HEK293 (cell line): ENCODE results near the gene GALNTL6.

Experiments used
- GLI4 ChIP-seq: fragments of 450-650 bp; formaldehyde crosslinking; IDR thresholded peaks from 2 replicates; pipeline ENCODE4 v1.5.1; 2016; ENCODE audit warnings: missing biosample characterization, missing genetic modification characterization
- YY1 ChIP-seq: fragments of 450-650 bp; formaldehyde crosslinking; IDR thresholded peaks from 2 replicates; pipeline ENCODE4 v1.5.1; 2018; ENCODE audit warnings: missing biosample characterization, missing genetic modification characterization
- ZNF274 ChIP-seq, 2 experiments: fragments of 200-500 bp in 1 of 2; fragments of 450-650 bp in 1 of 2; sonication (Bioruptor generic) in 1 of 2; formaldehyde crosslinking in 1 of 2; IDR thresholded peaks; 2 replicates each; pipeline versions ENCODE4 v1.5.1 to v1.6.1; 2014 to 2016; ENCODE audit warnings: borderline replicate concordance in 1 of 2, inconsistent platforms in 1 of 2, low read length in 1 of 2, missing biosample characterization in 1 of 2, missing genetic modification characterization in 1 of 2
- ZNF350 ChIP-seq: fragments of 450-650 bp; formaldehyde crosslinking; IDR thresholded peaks from 2 replicates; pipeline ENCODE4 v1.5.0; 2017; ENCODE audit warnings: missing biosample characterization, mild to moderate bottlenecking, missing genetic modification characterization
- ZNF354C ChIP-seq: fragments of 450-650 bp; formaldehyde crosslinking; IDR thresholded peaks from 2 replicates; pipeline ENCODE4 v1.5.1; 2016; ENCODE audit warnings: missing biosample characterization, missing genetic modification characterization, low read depth, borderline replicate concordance
- ZNF747 ChIP-seq: fragments of 450-650 bp; formaldehyde crosslinking; IDR thresholded peaks from 2 replicates; pipeline ENCODE4 v1.5.1; 2016; ENCODE audit warnings: missing biosample characterization, missing genetic modification characterization
- ZNF785 ChIP-seq: fragments of 450-650 bp; formaldehyde crosslinking; IDR thresholded peaks from 2 replicates; pipeline ENCODE4 v1.5.1; 2016; ENCODE audit warnings: missing biosample characterization, missing genetic modification characterization
- ZNF791 ChIP-seq: fragments of 450-650 bp; formaldehyde crosslinking; IDR thresholded peaks from 2 replicates; pipeline ENCODE4 v1.5.1; 2016; ENCODE audit warnings: missing biosample characterization, missing genetic modification characterization
- ZXDB ChIP-seq: fragments of 450-650 bp; formaldehyde crosslinking; IDR thresholded peaks from 2 replicates; pipeline ENCODE4 v1.5.1; 2016; ENCODE audit warnings: missing biosample characterization, missing genetic modification characterization
- TF ChIP-seq, protein P1 (sequence below): fragments of 450-650 bp; formaldehyde crosslinking; IDR thresholded peaks from 2 replicates; pipeline ENCODE4 v1.5.1; 2016; ENCODE audit warnings: missing biosample characterization, missing genetic modification characterization

DNA sequence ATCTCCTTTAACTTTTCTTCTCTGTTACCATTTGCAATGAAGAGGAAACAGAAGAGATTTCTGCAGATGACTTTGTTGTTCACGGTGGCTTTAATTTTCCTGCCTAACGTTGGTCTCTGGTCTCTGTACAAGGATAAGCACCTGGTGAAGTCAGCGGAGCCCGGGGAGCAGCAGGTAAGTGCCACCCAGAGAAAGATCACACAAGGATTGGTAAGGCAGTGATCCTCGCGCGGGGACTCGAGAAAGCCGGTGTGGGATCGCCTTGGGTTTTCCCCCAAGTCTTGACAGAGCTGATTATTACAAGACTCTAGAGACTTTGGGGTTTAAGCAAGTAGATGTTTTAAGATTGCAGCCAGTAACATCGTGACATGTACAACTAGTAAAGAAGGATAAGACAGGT lies 1.3 kb downstream of the GALNTL6 start:
- no peak for TF ChIP-seq ZNF274 (IDR thresholded peaks at IDR 0.05; ENCODE audit: low read length)
- TF ChIP-seq ZNF274 (tag by site-specific recombination; IDR thresholded peaks at IDR 0.05; ENCODE audit: borderline replicate concordance): no peak
- TF ChIP-seq ZNF785 (tag by site-specific recombination): no peak
- TF ChIP-seq ZNF791 (tag by site-specific recombination): no peak
- TF ChIP-seq, protein P1, sequence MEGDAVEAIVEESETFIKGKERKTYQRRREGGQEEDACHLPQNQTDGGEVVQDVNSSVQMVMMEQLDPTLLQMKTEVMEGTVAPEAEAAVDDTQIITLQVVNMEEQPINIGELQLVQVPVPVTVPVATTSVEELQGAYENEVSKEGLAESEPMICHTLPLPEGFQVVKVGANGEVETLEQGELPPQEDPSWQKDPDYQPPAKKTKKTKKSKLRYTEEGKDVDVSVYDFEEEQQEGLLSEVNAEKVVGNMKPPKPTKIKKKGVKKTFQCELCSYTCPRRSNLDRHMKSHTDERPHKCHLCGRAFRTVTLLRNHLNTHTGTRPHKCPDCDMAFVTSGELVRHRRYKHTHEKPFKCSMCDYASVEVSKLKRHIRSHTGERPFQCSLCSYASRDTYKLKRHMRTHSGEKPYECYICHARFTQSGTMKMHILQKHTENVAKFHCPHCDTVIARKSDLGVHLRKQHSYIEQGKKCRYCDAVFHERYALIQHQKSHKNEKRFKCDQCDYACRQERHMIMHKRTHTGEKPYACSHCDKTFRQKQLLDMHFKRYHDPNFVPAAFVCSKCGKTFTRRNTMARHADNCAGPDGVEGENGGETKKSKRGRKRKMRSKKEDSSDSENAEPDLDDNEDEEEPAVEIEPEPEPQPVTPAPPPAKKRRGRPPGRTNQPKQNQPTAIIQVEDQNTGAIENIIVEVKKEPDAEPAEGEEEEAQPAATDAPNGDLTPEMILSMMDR (tag by site-specific recombination): no peak
- TF ChIP-seq ZNF747 (tag by site-specific recombination): no peak
- TF ChIP-seq ZNF354C (tag by site-specific recombination): no peak
- no peak for TF ChIP-seq YY1 (tag by site-specific recombination)
- TF ChIP-seq ZNF350 (tag by site-specific recombination): no peak
- no peak for TF ChIP-seq GLI4 (tag by site-specific recombination)
- TF ChIP-seq ZXDB (tag by site-specific recombination): no peak
